HG02981 (cell line): ENCODE results near the gene SWT1.

Experiments used
- ATAC-seq: cut with Tn5 transposase; IDR thresholded peaks from one replicate; pipeline ENCODE4 v1.9.1; 2021; ENCODE audit warnings: mild to moderate bottlenecking, moderate library complexity; ENCODE audit not compliant: unreplicated experiment

SWT1 gene

DNA sequence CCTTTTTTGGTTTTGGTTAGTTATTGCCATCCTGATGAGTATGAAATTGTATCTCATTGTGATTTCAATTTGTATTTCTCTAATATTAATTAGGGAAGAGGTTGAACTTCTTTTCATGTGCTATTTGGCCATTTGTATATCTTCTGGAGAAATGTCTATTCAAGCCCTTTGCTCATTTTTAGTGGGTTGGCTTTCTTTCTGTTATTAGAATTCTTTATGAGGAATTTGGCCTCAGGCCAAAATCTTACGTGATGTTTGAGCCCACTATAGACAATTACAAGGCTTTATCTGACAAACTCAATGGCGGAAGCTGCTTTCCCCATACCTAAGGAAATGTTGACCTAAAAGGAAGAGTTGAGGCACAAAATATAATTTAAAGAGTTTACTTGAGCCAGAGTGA lies 127.1 kb downstream of the SWT1 start:
- no peak for ATAC-seq

- no peak for ATAC-seq
Observed at GRCh38 chr1:185284533-185285276, 127.7 kb downstream of the SWT1 start.

DNA sequence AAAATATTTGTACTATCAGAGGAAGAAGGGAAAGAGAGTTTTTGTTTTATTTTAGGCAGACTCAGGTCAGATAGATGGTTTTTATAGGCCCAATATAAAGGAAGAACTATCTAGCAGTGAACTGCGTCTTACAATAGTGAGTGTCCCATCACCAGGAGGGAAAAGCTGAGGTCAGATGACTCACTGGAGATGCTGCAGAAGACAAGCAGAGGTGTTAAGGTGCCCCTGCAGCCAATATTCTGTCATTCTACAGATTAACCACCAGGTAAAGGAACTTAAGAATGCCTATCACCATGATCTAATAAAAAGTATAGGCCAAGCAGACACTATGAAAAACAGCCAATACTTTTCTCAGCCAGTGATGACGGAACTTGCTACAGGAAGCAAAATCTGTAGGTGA lies 130.5 kb downstream of the SWT1 start:
- ATAC-seq: no peak

DNA sequence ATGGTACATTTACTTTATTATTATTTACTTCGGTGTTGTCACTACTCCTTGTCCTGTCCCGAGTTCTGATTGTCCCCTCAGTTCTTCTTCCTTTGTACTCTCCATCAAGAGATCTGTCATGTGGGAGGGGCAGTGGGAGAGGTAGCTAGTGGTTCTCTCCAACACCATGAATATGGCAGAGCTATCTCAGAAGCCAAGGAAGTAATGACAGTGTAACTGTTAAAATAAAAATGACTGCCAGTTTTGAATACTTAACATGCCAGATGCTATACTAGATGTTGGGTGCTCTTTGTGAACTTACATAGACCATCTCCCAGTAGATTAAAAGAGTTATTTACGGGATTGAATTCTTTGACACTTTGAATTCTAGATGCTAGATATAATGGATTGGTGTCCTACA lies 131.5 kb downstream of the SWT1 start:
- no peak for ATAC-seq

DNA sequence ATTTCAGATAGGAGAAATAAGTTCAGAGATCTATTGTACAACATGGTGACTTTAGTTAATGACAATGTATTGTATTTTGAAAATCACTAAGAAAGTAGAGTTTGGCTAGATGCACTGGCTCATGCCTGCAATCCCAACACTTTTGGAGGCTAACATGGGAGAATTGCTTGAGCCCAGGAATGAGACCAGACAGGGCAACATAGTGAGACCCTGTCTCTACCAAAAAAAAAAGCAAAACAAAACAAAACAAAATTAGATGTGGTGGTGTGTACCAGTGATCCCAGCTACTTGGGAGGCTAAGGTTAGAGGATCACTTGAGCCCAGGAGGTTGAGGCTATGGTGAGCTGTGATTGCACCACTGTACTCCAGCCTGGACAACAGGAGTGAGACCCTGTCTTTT lies 132.9 kb downstream of the SWT1 start:
- no peak for ATAC-seq

GRCh38 chr1:185291159-185291558 lies 134.2 kb downstream of the SWT1 start:
- no peak for ATAC-seq

DNA sequence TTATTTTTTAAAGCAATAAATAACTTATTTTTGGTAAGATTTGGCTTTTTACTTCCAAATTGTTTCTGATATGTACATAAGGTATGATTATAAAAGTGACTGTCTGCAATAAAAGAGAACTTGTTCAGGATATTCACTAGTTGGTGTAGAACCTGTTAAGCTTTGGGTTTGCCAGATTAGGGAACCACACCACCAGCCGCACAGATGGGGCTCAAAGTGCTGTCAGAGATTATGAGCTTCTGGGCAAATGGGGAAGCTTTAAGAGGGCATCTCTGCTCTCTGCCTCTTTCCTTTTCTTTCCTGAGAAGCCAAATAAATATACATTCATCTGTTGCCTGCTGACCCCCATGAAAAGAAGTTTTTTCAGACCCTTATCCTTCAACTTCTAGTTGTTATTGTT lies 134.7 kb downstream of the SWT1 start:
- ATAC-seq: no peak

- no peak for ATAC-seq
Observed at GRCh38 chr1:185292237-185292636, 135.3 kb downstream of the SWT1 start.

DNA sequence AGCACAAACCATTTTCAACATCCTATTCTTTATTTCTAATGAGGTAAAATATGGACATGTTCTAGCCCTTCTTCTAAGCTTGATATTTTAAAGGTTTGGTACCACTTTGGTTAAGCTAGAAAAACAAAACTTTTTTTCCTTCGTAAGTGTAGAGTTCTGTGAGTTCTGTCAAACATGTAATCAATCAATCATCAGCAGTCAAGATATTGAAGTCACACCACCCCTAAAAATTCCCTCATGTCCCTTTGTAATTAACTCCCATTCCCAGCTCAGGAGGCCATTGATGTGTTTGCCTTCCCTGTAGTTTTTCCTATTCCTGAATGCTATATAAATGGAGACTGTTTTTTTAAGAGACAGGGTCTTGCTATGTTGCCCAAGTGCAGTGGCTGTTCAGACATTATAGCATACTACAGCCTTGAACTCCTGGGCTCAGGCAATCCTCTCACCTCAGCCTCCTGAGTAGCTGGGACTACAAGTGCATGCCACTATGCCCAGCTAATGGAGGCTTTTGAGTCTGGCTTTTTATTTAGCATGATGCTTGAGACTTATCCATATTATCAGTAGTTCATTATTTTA lies 137.1 kb downstream of the SWT1 start:
- ATAC-seq: no peak

DNA sequence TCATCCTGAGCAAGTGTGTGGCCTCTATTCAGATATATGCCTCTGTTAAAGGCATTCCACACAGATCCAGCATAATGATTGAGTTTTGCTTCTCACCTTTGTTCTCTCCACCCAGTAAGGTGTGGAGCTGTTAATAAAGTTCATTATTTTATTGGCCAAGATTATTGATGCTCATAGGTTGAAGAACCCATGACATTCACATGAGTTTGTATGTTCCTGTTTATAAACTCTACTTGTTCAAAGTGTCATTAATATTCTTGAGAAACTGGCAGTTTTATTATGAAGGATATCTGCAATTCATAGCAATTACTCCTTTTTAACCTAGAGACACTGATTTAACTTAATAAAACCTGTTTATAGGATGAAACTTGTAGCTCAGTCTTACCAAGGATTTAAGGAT lies 138.1 kb downstream of the SWT1 start:
- no peak for ATAC-seq

- ATAC-seq: no peak
Observed at GRCh38 chr1:185297982-185298381, 141.0 kb downstream of the SWT1 start.

DNA sequence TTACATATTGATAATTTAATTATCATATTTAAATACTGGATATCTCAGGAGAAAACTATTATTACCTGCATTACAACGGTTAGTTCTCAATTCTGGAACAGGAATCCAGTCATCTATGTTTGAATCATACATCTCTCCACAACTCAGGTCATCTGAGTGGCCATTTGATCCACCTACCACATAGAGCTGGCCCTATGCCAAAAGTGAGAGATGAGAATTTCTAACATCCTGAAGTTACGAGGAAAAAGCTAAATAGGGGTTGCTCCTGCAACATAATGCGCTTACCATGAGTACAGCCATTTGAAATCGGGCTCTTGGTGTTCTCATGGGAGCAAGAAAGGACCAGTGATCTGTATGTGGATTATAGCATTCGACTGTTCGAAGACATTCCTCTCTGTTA lies 143.2 kb downstream of the SWT1 start:
- ATAC-seq: no peak

- no peak for ATAC-seq
Observed at GRCh38 chr1:185305419-185305818, 148.5 kb downstream of the SWT1 start.

DNA sequence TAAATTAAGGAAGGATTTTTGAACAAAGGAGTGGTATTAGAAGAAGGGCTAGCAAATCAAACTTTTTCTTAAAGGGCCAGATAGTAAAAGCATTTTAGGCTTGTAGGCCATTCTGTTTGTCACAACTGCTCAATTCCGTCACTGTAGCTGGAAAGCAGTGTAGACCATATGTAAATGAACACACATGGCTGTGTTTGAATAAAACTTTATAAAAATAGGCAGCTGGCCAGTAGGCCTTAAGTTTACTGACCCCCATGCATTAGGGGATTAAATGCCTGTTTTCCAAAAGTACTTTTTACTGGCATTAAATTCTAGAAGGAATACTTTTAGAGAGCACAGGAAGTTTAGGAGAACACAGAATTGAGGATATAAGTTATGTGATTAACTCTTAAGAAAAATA lies 151.2 kb downstream of the SWT1 start:
- no peak for ATAC-seq

- ATAC-seq: no peak
Observed at GRCh38 chr1:185309566-185309965, 152.6 kb downstream of the SWT1 start.

- no peak for ATAC-seq
Observed at GRCh38 chr1:185311589-185312225, 154.7 kb downstream of the SWT1 start.

DNA sequence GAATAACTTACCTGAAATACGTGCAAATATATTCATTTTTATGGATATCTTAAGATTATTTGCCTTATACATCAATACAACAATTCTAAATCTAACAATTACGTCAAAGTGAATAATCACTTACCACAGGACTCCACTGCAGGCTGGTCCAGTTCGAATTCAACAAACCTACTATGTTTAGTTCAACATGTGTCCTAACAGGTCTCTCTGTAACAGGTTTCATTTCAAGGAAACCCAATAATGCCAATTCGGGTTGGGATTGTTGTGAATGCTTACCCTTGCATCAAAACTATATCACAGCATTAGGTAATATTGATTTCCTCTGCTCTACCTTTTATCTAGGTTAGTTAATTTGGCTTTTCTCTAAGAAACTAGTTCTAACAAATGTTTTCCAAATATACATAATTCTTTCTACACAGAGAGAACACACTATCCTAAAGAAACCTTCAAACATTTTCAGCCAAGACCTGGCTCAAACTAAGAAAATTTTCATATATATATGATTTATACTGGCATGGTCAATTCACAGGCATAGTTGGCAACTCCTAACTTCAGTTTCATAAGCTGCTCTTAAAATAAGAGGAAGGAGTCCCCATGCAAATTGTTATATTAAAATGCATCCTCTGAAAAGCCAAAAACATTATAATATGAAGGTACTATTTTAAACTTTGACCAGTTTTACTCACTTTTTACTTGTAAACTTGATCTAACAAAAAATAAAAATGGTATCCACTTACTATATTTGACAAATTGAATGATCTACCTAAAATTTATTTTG lies 155.6 kb downstream of the SWT1 start:
- ATAC-seq: no peak

- ATAC-seq: no peak
Observed at GRCh38 chr1:185314411-185314810, 157.4 kb downstream of the SWT1 start.

DNA sequence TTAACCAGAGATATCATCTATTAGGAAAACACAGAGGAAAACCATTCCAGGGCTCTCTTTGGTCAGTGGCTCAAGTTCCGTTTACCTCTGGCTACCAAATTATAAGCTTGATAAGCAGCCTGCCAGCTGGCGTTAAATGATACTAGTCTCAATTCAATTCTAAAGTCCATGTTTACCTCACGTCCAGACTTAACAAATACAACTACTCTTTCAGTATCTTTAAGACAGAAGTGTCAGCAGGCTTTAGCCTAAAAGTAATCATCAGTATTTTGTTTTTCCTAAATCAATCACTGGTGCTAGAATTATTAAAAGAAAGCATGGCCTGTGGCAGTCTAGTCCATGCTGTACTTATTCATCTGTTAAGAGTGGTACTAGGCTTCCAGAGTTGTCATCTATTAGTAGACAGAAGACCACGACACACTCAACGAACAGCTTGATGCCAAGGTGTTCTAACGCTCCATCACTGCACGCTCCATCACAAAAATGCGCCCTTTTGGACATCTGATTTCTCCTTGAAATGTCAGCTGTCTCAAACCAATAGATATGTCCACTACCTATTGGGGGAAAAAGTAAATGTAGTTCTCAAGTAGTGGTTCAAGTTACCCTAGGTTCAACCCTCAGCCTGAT lies 158.6 kb downstream of the SWT1 start:
- ATAC-seq: no peak

- ATAC-seq: peak; percentile 47
Observed at GRCh38 chr1:185316163-185317033, 159.4 kb downstream of the SWT1 start.
